ENCODE results near the gene MMP2. TPM values are rescaled to one million over a fixed set of nuclear protein-coding genes. Genes with fewer than 3 reads are reported as not detected.

Gene MMP2
- total RNA-seq, 1 experiment from 2014 or later: not detected

GRCh38 chr16:55437625-55438024, 41.4 kb upstream of the MMP2 start:
- ATAC-seq: no peak
- H3K27ac ChIP-seq (ENCODE audit: low read length): no peak overlapping the region
- H3K4me2 ChIP-seq (ENCODE audit: low read length): no peak overlapping the region
- H3K27me3 ChIP-seq (ENCODE audit: low read length): no peaks in the 10 kb centered on the region; the same call in 1 of the 2 replicates
- no peaks in the 10 kb centered on the region for H3K36me3 ChIP-seq (ENCODE audit: low read depth, low read length)
- no peaks in the 10 kb centered on the region for H3K9me3 ChIP-seq (ENCODE audit: low read length)
- TF ChIP-seq EZH2phosphoT487 (IDR thresholded peaks at IDR 0.05; ENCODE audit: borderline replicate concordance, low read length): no peak
- TF ChIP-seq EZH2 (IDR thresholded peaks at IDR 0.05; ENCODE audit: low read length, unreplicated experiment): no peak
- TF ChIP-seq, protein P1, sequence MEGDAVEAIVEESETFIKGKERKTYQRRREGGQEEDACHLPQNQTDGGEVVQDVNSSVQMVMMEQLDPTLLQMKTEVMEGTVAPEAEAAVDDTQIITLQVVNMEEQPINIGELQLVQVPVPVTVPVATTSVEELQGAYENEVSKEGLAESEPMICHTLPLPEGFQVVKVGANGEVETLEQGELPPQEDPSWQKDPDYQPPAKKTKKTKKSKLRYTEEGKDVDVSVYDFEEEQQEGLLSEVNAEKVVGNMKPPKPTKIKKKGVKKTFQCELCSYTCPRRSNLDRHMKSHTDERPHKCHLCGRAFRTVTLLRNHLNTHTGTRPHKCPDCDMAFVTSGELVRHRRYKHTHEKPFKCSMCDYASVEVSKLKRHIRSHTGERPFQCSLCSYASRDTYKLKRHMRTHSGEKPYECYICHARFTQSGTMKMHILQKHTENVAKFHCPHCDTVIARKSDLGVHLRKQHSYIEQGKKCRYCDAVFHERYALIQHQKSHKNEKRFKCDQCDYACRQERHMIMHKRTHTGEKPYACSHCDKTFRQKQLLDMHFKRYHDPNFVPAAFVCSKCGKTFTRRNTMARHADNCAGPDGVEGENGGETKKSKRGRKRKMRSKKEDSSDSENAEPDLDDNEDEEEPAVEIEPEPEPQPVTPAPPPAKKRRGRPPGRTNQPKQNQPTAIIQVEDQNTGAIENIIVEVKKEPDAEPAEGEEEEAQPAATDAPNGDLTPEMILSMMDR (conservative IDR thresholded peaks at IDR 0.05; ENCODE audit: low read depth, low read length): no peak
- H4K20me1 ChIP-seq (ENCODE audit: low read length): no peaks in the 10 kb centered on the region
- no peak overlapping the region for H2AFZ ChIP-seq (ENCODE audit: low read length)
- no peak overlapping the region for H3K4me3 ChIP-seq (ENCODE audit: low read length)
- no peak for DNase-seq
- H3K4me1 ChIP-seq (ENCODE audit: insufficient read depth, low read length): no peaks in the 10 kb centered on the region
- H3K9ac ChIP-seq (ENCODE audit: low read length): no peak overlapping the region
- intact Hi-C loops (cut with micrococcal nuclease): no loop called here
- no peaks in the 10 kb centered on the region for H3F3A ChIP-seq (ENCODE audit: low read length, unreplicated experiment)
- ChIA-PET CTCF (no interaction called here), POLR2A (ENCODE audit: unreplicated experiment) (no interaction called here)
- no peaks in the 10 kb centered on the region for H3K9me2 ChIP-seq (replicated peaks; ENCODE audit: low read length)
- no peaks in the 10 kb centered on the region for H3K79me2 ChIP-seq (ENCODE audit: low read length)
- no TSS peak for BruUV-seq (replicated peaks)

GRCh38 chr16:55438281-55438680, 40.7 kb upstream of the MMP2 start:
- TF ChIP-seq, protein P1 (conservative IDR thresholded peaks at IDR 0.05; ENCODE audit: low read depth, low read length): no peak
- TF ChIP-seq EZH2phosphoT487 (IDR thresholded peaks at IDR 0.05; ENCODE audit: borderline replicate concordance, low read length): no peak
- TF ChIP-seq EZH2 (IDR thresholded peaks at IDR 0.05; ENCODE audit: low read length, unreplicated experiment): no peak
- ATAC-seq: no peak
- no peaks in the 10 kb centered on the region for H4K20me1 ChIP-seq (ENCODE audit: low read length)

DNA sequence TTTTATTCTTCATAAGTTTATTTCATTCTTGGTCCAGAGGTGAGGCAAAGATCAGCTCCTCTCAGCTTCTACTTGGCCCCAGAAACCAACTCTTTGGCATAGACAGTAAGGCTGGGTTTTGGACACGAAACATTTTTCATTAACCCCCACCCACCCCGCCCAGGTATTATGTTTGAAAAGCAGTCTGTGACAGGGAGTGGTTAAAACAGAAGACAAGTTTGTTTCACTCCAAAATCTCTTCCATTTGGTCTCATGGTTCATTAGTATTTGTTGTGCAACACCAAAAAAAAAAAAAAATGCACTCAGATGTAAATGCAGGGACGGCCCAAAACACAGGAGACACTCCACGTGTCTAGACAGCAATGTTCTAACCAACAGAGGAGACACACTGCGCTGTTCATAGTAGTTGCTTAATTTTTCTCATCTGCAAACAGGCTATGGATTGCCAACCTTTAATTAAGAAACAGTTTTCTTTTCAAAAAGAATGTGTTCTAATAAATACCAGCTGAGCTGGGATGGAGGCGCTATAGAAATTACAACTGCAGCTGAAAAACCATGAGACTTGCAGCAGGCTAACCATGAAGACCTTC, 39.8 kb upstream of the MMP2 start:
- ATAC-seq: no peak
- BruUV-seq (replicated peaks): no TSS peak
- H3K9me2 ChIP-seq (replicated peaks; ENCODE audit: low read length): no peaks in the 10 kb centered on the region
- no peak overlapping the region for H3K9ac ChIP-seq (ENCODE audit: low read length)
- H3K4me3 ChIP-seq (ENCODE audit: low read length): no peak overlapping the region
- H3K36me3 ChIP-seq (ENCODE audit: low read depth, low read length): no peaks in the 10 kb centered on the region
- POLR2A ChIA-PET (ENCODE audit: unreplicated experiment): no interaction called here
- CTCF ChIA-PET: no interaction called here
- H3F3A ChIP-seq (ENCODE audit: low read length, unreplicated experiment): no peaks in the 10 kb centered on the region
- no peaks in the 10 kb centered on the region for H3K9me3 ChIP-seq (ENCODE audit: low read length)
- H3K79me2 ChIP-seq (ENCODE audit: low read length): no peaks in the 10 kb centered on the region
- no peak overlapping the region for H3K4me2 ChIP-seq (ENCODE audit: low read length)
- H2AFZ ChIP-seq (ENCODE audit: low read length): no peak overlapping the region
- no peak for DNase-seq
- H4K20me1 ChIP-seq (ENCODE audit: low read length): no peaks in the 10 kb centered on the region
- H3K27me3 ChIP-seq (ENCODE audit: low read length): no peaks in the 10 kb centered on the region; the same call in 1 of the 2 replicates
- TF ChIP-seq, protein P1 (conservative IDR thresholded peaks at IDR 0.05; ENCODE audit: low read depth, low read length): no peak
- TF ChIP-seq EZH2 (IDR thresholded peaks at IDR 0.05; ENCODE audit: low read length, unreplicated experiment) (no peak), EZH2phosphoT487 (IDR thresholded peaks at IDR 0.05; ENCODE audit: borderline replicate concordance, low read length) (no peak)
- no peaks in the 10 kb centered on the region for H3K4me1 ChIP-seq (ENCODE audit: insufficient read depth, low read length)
- no peak overlapping the region for H3K27ac ChIP-seq (ENCODE audit: low read length)
- intact Hi-C loops (cut with micrococcal nuclease): no loop called here

More at GRCh38 chr16:55438281-55438680, 40.7 kb upstream of the MMP2 start:
- no peaks in the 10 kb centered on the region for H3K4me1 ChIP-seq (ENCODE audit: insufficient read depth, low read length)
- BruUV-seq (replicated peaks): no TSS peak
- no peaks in the 10 kb centered on the region; the same call in 1 of the 2 replicates for H3K27me3 ChIP-seq (ENCODE audit: low read length)
- H3K9ac ChIP-seq (ENCODE audit: low read length): no peak overlapping the region
- H3K4me2 ChIP-seq (ENCODE audit: low read length): no peak overlapping the region
- no peak overlapping the region for H3K27ac ChIP-seq (ENCODE audit: low read length)
- ChIA-PET POLR2A (ENCODE audit: unreplicated experiment) (no interaction called here), CTCF (no interaction called here)
- H3K9me3 ChIP-seq (ENCODE audit: low read length): no peaks in the 10 kb centered on the region
- no peaks in the 10 kb centered on the region for H3K36me3 ChIP-seq (ENCODE audit: low read depth, low read length)
- no peaks in the 10 kb centered on the region for H3F3A ChIP-seq (ENCODE audit: low read length, unreplicated experiment)
- no peak overlapping the region for H2AFZ ChIP-seq (ENCODE audit: low read length)
- no peaks in the 10 kb centered on the region for H3K79me2 ChIP-seq (ENCODE audit: low read length)
- H3K4me3 ChIP-seq (ENCODE audit: low read length): no peak overlapping the region
- DNase-seq: no peak
- intact Hi-C loops (cut with micrococcal nuclease): no loop called here
- H3K9me2 ChIP-seq (replicated peaks; ENCODE audit: low read length): no peaks in the 10 kb centered on the region
